Stimulated activated CD4-positive, alpha-beta T cell treated with anti-CD3 and anti-CD28 coated beads, TNF-alpha, amount 100 ng/mL, for 1 hour (primary cell): ENCODE data around the gene RCC1.
"Not testable (repeated sequence)": the region's sequence is repeated elsewhere in the genome, so short reads cannot be mapped to it uniquely, and the experiment has no call there.

Source experiments
- DNase-seq, 3 donors: peaks; one replicate each; pipeline ENCODE4 v3.0.0-alpha.2; 2020; ENCODE audit warnings: low read depth in 3 of 3, low spot score in 1 of 3

The RCC1 gene

GRCh38 chr1:28540651-28541050, 34.8 kb downstream of the RCC1 start:
- no peak for DNase-seq

- DNase-seq, result not testable (repeated sequence)
Observed at GRCh38 chr1:28541414-28542015, 35.7 kb downstream of the RCC1 start.

- no peak for DNase-seq
Observed at GRCh38 chr1:28545246-28545628, 39.4 kb downstream of the RCC1 start.

- no peak for DNase-seq
Observed at GRCh38 chr1:28548318-28548717, 42.5 kb downstream of the RCC1 start.

- DNase-seq, result no peak
Observed at GRCh38 chr1:28551381-28551780, 45.5 kb downstream of the RCC1 start.

- DNase-seq, result peak; percentile 92 to 96 (median 94)
Observed at GRCh38 chr1:28552758-28553663, 47.2 kb downstream of the RCC1 start, which contains the start of gene TRNAU1AP. Gene TRNAU1AP, plus strand, starts transcription at chr1:28553085. Its CDS starts 26 bp downstream, at chr1:28553111.

GRCh38 chr1:28560886-28561285, 55.0 kb downstream of the RCC1 start:
- DNase-seq, result no peak

GRCh38 chr1:28564310-28564709, 58.5 kb downstream of the RCC1 start:
- no peak for DNase-seq

- DNase-seq, result no peak
Observed at GRCh38 chr1:28565040-28565439, 59.2 kb downstream of the RCC1 start.

GRCh38 chr1:28565726-28566125, 59.9 kb downstream of the RCC1 start:
- no peak for DNase-seq

- no peak for DNase-seq
Observed at GRCh38 chr1:28566931-28567330, 61.1 kb downstream of the RCC1 start.

GRCh38 chr1:28571911-28572310, 66.1 kb downstream of the RCC1 start:
- no peak for DNase-seq

- DNase-seq, result not testable (repeated sequence)
Observed at GRCh38 chr1:28572891-28573290, 67.0 kb downstream of the RCC1 start.

GRCh38 chr1:28573564-28573963, 67.7 kb downstream of the RCC1 start:
- no peak for DNase-seq

- DNase-seq, result peak in 1 of 3 donors; percentile 34
Observed at GRCh38 chr1:28577052-28577678, 71.3 kb downstream of the RCC1 start.

- DNase-seq, result peak in 1 of 3 donors; percentile 18
Observed at GRCh38 chr1:28577738-28578536, 72.1 kb downstream of the RCC1 start.

- DNase-seq, result no peak
Observed at GRCh38 chr1:28578696-28579218, 72.9 kb downstream of the RCC1 start.

GRCh38 chr1:28579401-28579800, 73.6 kb downstream of the RCC1 start:
- DNase-seq, result no peak

GRCh38 chr1:28580722-28581530, 75.1 kb downstream of the RCC1 start:
- DNase-seq, result peak; percentile 22 to 45 (median 32)
